NCI-H2171 (cell line): ENCODE data around the gene TLE3.

ENCODE experiments used
- DNase-seq: peaks from one replicate; lab custom pipeline; 2025; lab: John Stamatoyannopoulos, UW

Gene TLE3

DNA sequence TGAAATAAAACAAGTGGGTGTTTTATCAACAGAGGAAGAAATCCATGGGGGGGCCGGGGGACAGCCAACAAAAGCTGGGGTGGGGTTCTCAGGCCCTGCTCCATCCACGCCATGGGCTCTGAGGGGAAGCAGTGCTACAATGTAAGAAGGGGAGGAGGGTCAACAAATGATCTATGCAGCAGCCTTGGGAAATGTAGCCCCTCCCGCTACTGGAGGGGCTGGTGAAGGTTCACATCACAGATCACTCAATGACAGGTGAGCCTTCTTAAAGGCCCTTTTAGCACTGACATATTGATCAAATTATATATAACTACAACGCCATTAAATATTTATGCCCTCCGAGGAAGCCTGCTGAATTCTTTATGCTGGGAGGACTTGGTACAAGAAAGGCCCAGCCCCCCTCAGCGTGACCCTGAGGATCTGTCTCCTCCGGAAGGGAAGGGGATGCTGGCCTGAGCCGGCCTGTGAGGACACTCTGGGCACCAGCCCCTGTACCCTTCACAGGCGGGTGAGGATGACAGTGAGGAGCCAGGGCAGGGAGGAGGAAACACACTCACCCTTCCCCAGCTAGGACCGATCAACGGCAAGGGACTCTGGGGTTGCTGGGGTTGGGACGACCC lies 15.3 kb downstream of the TLE3 start:
- DNase-seq: no peak

DNA sequence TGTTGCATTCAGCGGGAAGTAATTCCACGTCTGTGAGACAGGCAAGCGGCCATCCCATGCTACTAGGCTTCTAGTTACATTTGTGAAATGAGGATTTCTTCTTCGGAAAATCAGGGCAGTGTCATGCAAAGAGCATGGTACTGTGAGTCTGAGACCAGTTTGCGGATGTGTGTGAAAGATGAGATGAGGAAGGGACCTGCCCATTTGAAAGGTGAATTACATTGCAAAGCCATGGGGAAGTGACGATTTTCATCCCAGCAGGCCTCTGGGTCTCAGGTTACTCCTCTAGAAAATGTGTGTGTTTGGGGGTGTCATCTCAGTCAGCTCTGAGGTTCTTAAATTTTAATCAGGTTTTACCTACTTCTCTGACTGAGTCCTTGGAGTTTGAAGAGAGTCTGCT lies 16.1 kb downstream of the TLE3 start:
- DNase-seq: no peak

- DNase-seq: no peak
Observed at GRCh38 chr15:70080347-70080746, 17.4 kb downstream of the TLE3 start.

- no peak for DNase-seq
Observed at GRCh38 chr15:70079888-70080287, 17.8 kb downstream of the TLE3 start.

- no peak for DNase-seq
Observed at GRCh38 chr15:70078578-70079417, 18.9 kb downstream of the TLE3 start.

DNA sequence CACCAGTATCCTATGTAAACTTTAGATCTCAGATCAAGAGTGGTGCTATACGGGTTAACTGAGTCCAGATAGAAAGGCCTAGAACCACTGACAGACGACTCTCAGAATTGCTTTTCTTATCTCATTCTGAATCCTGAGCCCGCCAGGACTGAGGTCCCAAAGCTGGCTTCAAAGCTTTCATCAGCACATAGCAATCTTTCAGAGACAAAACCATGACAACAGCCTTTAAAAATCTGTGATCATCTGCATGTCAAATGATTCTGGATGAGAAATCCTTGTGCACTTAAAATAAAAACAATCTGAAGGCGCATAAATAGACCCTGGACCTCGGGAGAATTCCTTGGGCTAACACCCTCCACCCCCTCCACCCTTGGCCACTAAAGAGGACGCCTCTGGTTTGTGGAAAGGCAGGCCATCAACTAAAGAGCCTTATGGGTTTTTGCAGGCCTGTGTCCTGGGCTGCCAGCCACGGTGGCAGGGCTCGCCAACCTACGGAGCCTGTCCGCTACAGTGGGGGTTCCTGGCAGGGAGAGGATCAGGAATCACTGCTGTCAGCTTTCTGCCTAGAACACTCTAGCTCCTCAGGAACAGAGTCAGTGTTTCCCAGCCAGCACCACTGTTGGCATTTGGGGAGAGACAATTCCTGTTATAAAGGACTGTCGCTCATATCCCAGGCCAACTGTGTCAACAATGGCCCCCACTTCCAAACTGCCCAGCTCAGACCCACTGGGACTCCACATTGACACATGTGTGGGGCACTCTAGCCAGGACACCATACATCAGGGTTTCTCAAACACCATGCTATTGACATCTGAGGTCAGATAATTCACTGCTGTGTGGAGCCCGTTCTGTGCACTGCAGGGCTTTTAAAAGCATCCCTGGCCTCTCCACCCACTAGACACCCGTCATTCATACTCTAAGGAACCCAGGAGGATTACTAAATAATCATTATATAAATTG lies 20.2 kb downstream of the TLE3 start:
- no peak for DNase-seq

DNA sequence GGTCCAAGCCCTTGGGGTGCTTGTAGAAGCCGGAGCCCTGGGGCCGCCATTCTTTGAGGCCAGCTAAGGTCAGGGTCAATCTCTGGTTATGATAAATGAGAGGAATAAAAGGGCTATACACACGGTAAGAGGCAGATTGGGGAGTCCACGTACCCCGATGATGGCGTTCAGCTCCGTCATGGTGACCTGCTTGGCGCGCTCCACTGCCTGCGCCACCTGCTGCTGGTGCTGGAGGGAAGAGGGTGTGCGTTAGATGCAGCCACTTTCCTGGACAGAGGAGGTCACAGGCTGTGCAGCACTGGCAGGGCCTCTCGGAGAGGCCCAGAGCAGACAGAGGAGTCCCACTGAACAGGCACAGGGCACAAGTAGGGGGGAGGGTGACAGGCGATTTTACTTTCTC lies 23.3 kb downstream of the TLE3 start:
- no peak for DNase-seq

GRCh38 chr15:70072479-70072878 lies 25.2 kb downstream of the TLE3 start:
- no peak for DNase-seq

- DNase-seq: no peak
Observed at GRCh38 chr15:70071799-70072198, 25.9 kb downstream of the TLE3 start.

DNA sequence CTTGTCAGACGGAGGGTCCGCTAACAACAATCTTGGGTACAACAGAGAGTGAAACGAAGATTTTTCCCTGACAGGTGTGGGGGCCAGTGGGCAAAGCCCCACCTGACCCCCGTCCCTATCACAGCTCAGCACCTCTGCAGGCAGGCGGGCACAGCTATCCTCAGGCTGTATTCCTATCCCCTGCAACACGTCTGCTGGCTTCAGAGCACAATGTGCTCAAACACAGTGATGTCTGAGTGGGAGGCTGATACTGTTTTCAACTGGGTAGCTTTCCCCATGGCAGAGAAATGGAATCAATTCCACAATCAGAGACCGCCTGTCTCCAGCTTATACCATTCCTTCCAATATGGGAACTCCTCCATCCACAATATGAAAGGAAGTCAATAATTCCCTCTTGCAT lies 28.0 kb downstream of the TLE3 start:
- no peak for DNase-seq

GRCh38 chr15:70068783-70069565 lies 28.7 kb downstream of the TLE3 start:
- no peak for DNase-seq

DNA sequence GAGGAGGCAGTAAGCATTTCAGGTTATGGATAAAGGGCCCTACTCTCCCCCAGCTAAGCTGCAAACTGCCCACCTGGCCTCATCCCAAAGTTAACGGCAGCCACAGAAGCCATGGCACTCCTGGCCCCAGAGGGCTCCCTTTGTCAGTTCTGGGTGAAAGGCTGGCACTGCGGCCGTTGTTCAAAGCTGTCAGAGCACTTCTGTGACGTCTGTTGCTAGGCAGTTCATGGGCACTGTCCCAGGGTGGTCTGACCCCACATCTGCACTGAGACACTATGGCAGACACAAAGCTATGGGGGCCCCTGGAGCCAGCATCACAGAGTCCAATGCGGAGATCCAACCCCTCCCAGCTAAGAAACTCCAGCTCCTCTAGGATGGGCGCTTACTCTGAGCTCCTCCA lies 30.0 kb downstream of the TLE3 start:
- no peak for DNase-seq

GRCh38 chr15:70067011-70067410 lies 30.7 kb downstream of the TLE3 start:
- DNase-seq: no peak

DNA sequence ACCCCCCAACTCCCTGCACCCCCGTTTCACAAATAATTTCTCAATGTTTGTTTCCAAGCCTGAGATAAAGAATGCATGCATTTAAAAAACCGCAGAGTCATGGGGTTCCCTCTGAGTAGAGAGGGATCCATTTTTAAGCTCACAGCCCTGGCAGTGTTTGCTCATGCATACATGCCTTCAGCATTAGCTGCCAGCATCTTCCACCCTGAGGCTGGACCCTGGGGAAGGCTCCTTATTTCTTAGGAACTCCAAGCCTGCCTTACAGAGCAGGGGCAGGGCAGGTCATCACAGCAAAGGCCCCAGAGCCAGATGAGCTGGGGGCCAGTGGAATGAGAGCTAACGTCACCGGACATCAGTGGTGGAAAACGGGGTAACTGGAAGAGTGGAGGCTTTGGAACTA lies 31.3 kb downstream of the TLE3 start:
- DNase-seq: no peak

DNA sequence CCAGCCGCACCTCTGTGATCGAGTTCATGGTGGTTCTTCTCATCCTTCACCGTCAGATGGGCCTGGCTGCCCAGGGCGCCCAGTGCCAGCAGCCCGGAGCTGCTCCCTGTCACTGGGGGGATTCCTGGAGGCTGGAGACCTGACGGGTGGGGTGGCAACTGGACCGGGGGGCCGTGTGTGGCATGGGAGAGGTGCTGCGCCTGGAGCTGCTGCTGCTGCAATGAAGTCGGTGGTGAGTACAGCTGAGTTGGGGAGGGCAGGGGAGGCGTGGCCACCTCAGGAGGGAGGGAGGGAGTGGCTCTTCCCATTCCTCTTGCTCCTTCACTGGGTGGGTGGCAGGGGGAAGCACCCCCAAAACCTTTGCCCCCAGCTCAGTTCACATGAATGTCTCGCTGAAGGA lies 31.7 kb downstream of the TLE3 start:
- no peak for DNase-seq

GRCh38 chr15:70065006-70065722 lies 32.6 kb downstream of the TLE3 start:
- DNase-seq: no peak

DNA sequence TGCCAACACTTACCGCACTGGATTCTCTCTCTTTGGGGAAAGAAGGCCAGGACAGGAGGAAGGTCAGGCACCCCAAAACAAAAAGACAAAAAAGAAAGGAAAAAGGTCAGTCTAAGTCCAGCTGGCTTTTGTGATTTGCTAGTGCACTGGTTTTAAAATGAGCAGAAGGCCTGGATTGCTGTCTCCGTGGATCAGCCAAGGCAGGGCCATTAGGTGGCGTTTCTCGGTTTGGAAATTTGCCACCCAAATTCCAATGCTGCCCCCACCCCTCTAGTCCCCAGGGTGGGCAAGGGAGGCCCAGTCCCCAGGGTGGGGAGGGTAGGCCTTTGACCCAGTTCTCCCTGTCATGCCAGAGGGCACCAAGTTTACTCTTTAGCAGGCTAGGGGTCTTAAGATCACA lies 33.3 kb downstream of the TLE3 start:
- DNase-seq: no peak

- no peak for DNase-seq
Observed at GRCh38 chr15:70063980-70064379, 33.7 kb downstream of the TLE3 start.

DNA sequence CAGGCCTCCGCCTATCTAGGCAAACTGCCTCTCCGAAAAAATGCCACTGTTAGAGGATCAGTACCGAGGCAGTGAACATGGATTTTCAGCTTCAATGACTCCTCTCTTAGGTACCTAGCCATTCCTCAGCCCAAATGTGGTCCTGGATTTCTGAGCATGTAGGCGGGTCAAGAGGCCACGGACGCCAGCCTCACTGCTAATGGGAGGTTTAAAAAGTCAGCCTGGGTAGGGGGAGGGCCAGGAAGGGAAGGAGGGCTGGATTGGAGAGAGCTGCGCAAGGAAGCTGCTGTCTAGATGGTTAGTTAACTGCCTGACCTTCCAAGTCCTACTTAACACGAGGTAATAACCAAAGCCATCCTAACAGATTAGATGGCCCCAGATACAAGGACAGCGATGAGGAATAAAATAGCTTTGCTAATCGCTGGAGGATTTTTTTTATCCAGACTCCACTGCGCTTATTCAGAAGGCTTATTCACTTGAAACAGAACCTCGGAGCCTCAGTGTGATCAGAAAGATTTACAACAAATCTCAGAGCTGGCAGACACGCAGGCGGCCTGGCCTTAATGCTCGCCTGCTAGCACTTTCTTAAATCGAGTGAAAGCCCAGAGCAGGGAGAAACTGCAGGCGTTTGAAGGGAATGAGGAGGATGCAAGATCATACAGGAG lies 34.3 kb downstream of the TLE3 start:
- DNase-seq: no peak

DNA sequence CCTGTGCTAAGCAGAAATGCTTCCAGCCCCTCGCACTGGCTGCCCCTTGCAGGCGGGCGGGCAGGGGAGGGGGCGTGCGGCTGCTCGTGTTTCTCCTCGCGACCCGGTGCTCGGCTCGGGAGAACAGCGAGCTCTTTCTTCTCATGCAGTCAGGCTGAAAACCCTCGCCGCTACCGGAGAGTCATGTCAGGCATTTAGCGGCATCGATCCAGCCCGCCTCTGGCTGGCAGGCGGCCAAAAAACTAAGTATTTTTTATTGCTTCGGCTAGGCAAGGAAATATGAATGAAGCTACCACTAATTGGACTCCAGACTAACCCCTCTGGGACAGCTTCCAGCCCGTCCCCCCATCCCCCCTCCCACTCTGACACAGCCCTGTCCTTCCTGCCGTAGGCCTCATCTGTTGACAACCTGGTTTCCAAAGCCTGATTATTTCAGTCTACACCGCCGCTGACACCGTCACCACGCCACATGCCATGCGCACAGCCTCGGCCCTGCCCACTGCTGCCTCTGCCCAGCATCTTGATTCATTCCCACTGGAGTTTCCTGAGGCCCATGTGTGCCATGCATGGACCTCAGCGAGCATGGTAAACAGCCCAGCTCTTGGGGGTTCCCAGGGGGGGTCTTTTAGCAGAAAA lies 35.3 kb downstream of the TLE3 start:
- peak; percentile 93 for DNase-seq
